RWPE1 (cell line): ENCODE results near the gene SLC34A3.
A peak's percentile ranks its signal among the peaks of the same experiment; 100 is the strongest.

Source experiments
- CTCF ChIA-PET: fragments of 350-600 bp; sonication (Branson Sonifier 250); formaldehyde crosslinking; extraction: SDS; loops from one replicate; lab custom pipeline; 2021; lab: Yijun Ruan, JAX
- POLR2A ChIA-PET: fragments of 400-600 bp; formaldehyde crosslinking; extraction: SDS; loops from one replicate; lab custom pipeline; 2020; ENCODE audit warnings: antibody characterized with exemption; ENCODE audit not compliant: low non-redundant PET; lab: Yijun Ruan, JAX
- DNase-seq: peaks from one replicate; pipeline ENCODE4 v3.0.0; 2012; ENCODE audit warnings: low spot score
- H3K27ac ChIP-seq: fragments of 450-650 bp; 2 replicates; pipeline ENCODE4 v1.5.1; 2017
- TF ChIP-seq, protein P1 (sequence below): fragments of 450-650 bp; conservative IDR thresholded peaks from 2 replicates; pipeline ENCODE4 v1.5.1; 2017; ENCODE audit warnings: low read depth, mild to moderate bottlenecking

SLC34A3 gene

DNA sequence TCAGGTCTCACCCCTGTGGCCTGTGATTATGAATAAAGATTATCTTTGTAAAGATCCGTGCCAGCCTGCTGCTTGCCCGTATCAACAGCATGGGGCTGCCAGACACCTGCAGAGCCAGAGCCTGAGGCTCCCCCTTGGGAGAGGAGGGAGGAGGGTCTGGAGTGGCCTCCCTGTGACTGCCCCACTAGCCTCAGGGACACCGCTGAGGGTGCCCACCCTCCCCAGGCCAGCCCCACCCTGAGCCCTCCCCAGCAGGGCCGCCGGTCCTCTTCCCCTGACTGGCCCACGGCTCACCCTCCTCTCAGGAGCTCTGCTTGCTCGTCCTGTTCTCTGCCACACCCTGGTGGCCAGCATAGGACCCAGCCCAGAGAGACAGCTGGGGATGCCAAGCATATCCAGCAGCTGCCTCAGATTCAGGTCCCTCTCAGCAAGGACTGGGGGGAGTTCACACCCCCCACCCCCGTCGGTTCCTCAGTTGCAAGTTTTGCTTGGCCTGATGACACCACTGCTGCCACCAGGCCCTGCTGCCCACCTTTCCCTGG is 40.3 kb upstream of the SLC34A3 start:
- CTCF ChIA-PET, result interaction anchor here (0.6 to 4.5 kb wide), 10 partner anchors 8 to 251 kb away, joined by 3 to 37 read pairs (median 6); partner anchors contain the start of gene RNF224

DNA sequence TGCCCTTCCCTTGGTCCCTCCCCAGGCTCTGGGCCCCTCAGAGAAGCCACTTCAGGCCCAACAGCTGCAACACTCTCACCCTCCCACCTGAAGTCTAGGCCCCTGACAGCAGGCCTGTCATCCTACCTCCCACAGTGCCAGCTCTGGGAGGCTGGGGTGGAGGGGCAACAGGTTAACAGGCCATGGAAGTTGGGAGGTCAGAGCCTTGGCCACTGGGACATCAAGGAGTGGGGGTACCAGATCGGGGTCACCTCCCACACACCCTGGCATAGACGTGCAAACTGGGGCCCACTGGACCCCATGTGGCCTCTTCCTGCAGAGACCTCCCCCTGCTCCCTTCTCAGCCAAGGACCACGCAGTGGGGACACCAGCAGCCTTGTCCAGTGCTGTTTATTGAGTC is 39.5 kb upstream of the SLC34A3 start:
- ChIA-PET CTCF (interaction anchor here (0.6 to 4.5 kb wide), 4 partner anchors 19 to 45 kb away, joined by 3 to 37 read pairs (median 13); partner anchors contain the start of gene RNF224), POLR2A (interaction anchor here (0.6 kb wide), 1 partner anchor 36 kb away, joined by 6 read pairs; the partner anchor contains the start of gene RNF224)
- peak overlapping the region; percentile 99 for H3K27ac ChIP-seq
- DNase-seq, result no peak
- TF ChIP-seq, protein P1, sequence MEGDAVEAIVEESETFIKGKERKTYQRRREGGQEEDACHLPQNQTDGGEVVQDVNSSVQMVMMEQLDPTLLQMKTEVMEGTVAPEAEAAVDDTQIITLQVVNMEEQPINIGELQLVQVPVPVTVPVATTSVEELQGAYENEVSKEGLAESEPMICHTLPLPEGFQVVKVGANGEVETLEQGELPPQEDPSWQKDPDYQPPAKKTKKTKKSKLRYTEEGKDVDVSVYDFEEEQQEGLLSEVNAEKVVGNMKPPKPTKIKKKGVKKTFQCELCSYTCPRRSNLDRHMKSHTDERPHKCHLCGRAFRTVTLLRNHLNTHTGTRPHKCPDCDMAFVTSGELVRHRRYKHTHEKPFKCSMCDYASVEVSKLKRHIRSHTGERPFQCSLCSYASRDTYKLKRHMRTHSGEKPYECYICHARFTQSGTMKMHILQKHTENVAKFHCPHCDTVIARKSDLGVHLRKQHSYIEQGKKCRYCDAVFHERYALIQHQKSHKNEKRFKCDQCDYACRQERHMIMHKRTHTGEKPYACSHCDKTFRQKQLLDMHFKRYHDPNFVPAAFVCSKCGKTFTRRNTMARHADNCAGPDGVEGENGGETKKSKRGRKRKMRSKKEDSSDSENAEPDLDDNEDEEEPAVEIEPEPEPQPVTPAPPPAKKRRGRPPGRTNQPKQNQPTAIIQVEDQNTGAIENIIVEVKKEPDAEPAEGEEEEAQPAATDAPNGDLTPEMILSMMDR, result no peak

More for the DNA sequence above, 40.3 kb upstream of the SLC34A3 start:
- no peak for DNase-seq
- peak overlapping the region; percentile 99 for H3K27ac ChIP-seq
- TF ChIP-seq, protein P1, result no peak
- POLR2A ChIA-PET, result no interaction called here

DNA sequence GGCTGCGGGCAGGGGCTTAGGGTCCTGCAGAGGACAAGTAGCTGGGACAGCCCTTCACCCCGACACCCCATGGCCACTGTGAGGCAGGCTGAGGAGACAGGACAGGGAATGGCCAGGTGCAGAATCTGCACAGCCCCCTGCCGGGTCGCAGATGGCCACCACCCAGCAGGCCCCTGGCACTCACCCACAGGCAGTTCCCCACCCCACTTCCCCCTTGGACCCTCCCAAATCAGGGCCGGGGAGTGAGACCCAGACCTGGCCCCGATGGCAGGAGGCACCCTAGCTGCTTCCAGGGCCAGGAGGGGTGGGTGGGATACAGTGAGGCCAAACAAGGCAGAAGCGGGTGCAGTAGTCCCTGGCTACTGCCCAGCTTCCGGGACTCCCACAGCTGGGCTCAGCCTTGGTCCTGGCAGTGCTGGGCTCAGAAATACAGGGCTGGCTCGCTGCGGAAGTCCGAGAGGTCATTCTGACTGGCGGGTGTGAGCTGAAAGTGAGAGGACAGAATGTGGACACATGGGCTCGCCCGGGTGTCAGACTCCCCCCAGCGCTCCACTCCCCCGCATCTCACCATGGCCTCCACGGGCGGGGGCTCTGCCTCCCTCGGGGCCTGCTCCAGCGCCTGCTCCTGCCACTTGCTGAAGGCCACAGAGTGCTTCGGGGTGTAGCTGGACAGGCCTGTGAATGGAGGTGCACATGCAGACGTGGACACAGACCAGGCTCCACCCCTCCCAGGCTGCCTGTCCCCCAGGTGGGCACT is 38.8 kb upstream of the SLC34A3 start:
- DNase-seq, result no peak
- H3K27ac ChIP-seq, result peak overlapping the region; percentile 99
- ChIA-PET POLR2A (interaction anchor here (0.6 kb wide), 1 partner anchor 35 kb away, joined by 6 read pairs; the partner anchor contains the start of gene RNF224), CTCF (interaction anchor here (0.5 to 3.4 kb wide), 5 partner anchors 24 to 118 kb away, joined by 3 to 22 read pairs (median 5); no protein-coding TSS in a partner anchor)
- TF ChIP-seq, protein P1, result no peak

DNA sequence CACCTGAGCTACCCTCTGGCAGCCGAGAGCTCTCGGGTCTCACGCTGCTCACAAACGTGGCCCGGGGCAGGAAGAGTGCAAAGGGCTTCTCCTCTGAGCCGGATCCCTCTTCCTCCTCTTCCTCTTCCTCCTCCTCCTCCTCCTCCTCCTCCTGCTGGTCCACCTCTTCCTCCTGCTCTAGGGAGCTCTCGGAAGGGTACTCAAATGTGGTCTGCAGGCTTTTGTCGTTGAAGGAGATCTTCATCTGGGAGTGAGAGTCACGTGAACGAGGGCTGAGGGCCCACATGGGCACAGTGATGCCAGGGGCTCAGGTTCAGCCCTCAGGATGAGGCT is 38.3 kb upstream of the SLC34A3 start:
- TF ChIP-seq, protein P1, result no peak
- POLR2A ChIA-PET, result no interaction called here
- CTCF ChIA-PET, result interaction anchor here (0.5 to 2.2 kb wide), 7 partner anchors 16 to 118 kb away, joined by 3 to 12 read pairs (median 4); partner anchors contain the start of gene RNF224
- no peak for DNase-seq
- H3K27ac ChIP-seq, result peak overlapping the region; percentile 99

DNA sequence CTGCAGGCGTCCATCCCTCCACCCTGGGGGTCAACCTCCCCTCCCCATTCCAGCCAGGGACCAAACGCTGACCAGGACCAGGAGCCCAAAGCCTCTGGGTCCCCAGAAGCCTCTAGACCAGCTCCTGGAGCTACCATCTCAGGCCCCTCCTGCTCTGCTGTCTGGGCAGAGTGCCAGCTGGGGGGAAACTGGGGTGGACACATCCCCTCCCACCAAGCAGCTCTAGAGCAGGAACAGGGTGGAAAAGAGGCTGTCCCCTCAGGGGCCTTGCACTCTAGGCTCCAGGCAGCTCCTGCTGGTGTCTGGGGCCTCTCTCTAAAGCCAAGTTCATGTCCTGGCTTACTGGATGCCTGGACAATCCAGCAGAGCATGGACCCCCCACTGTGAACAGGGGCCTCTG is 37.8 kb upstream of the SLC34A3 start:
- TF ChIP-seq, protein P1, result no peak
- CTCF ChIA-PET, result interaction anchor here (0.6 to 2.2 kb wide), 7 partner anchors 16 to 147 kb away, joined by 3 to 12 read pairs (median 5); partner anchors contain the start of genes NPDC1 and RNF224
- no peak for DNase-seq
- H3K27ac ChIP-seq, result peak overlapping the region; percentile 99
- POLR2A ChIA-PET, result no interaction called here

DNA sequence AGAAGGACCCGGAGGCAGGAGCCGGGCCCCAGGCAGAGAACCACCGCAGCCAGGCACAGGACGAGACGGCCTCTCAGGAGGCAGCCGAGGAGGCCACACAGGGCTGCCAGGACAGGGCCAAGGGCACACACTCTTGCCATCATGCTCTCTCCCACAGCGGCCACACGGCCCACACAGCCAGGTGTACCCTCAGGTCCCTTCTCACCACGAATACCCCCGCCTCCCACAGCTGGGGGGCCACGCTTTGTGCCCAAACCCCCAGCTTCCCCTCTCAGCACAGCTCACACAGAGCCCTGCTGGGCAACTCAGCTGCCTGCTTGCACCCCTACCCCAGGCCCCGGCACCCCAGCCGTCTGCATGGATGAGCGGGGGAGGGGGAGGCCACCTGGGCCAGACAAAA is 36.9 kb upstream of the SLC34A3 start:
- no peak for DNase-seq
- peak overlapping the region; percentile 99 for H3K27ac ChIP-seq
- POLR2A ChIA-PET, result no interaction called here
- CTCF ChIA-PET, result interaction anchor here (0.7 to 2.2 kb wide), 6 partner anchors 17 to 148 kb away, joined by 3 to 12 read pairs (median 4); partner anchors contain the start of genes NPDC1 and RNF224
- TF ChIP-seq, protein P1, result no peak
